NOMO-1 treated with DMSO at 0.1 percent for 48 hours (cell line): ENCODE results near the gene EPHA2.
"Not testable (repeated sequence)": the region's sequence is repeated elsewhere in the genome, so short reads cannot be mapped to it uniquely, and the experiment has no call there.

Experiments used
- DNase-seq: peaks from one replicate; lab custom pipeline; 2025; ENCODE audit not compliant: unreplicated experiment; lab: John Stamatoyannopoulos, UW

Gene EPHA2

GRCh38 chr1:16122350-16122881 is 33.5 kb downstream of the EPHA2 start:
- no peak for DNase-seq

- no peak for DNase-seq
Observed at GRCh38 chr1:16120940-16121410, 34.9 kb downstream of the EPHA2 start.

- DNase-seq, result no peak
Observed at GRCh38 chr1:16120407-16120806, 35.5 kb downstream of the EPHA2 start.

- DNase-seq, result no peak
Observed at GRCh38 chr1:16119926-16120325, 35.9 kb downstream of the EPHA2 start.

- DNase-seq, result no peak
Observed at GRCh38 chr1:16119504-16119903, 36.4 kb downstream of the EPHA2 start.

- no peak for DNase-seq
Observed at GRCh38 chr1:16118706-16119105, 37.2 kb downstream of the EPHA2 start.

GRCh38 chr1:16117936-16118335 is 37.9 kb downstream of the EPHA2 start:
- DNase-seq, result no peak

GRCh38 chr1:16117369-16117768 is 38.5 kb downstream of the EPHA2 start:
- DNase-seq, result no peak

- DNase-seq, result no peak
Observed at GRCh38 chr1:16116625-16117024, 39.2 kb downstream of the EPHA2 start.

GRCh38 chr1:16116002-16116401 is 39.9 kb downstream of the EPHA2 start:
- no peak for DNase-seq

GRCh38 chr1:16115468-16115983 is 40.3 kb downstream of the EPHA2 start:
- no peak for DNase-seq

- DNase-seq, result no peak
Observed at GRCh38 chr1:16114527-16115467, 41.1 kb downstream of the EPHA2 start.

GRCh38 chr1:16112596-16113555 is 43.0 kb downstream of the EPHA2 start:
- no peak for DNase-seq

GRCh38 chr1:16111771-16112595 is 43.9 kb downstream of the EPHA2 start:
- DNase-seq, result no peak

GRCh38 chr1:16110884-16111283 is 45.0 kb downstream of the EPHA2 start:
- no peak for DNase-seq

GRCh38 chr1:16110456-16110855 is 45.4 kb downstream of the EPHA2 start:
- no peak for DNase-seq

GRCh38 chr1:16109571-16109970 is 46.3 kb downstream of the EPHA2 start:
- no peak for DNase-seq

GRCh38 chr1:16107039-16107438 is 48.8 kb downstream of the EPHA2 start:
- DNase-seq, result not testable (repeated sequence)

- no peak for DNase-seq
Observed at GRCh38 chr1:16101623-16102022, 54.2 kb downstream of the EPHA2 start.

GRCh38 chr1:16099412-16099811 is 56.5 kb downstream of the EPHA2 start:
- no peak for DNase-seq
